Esophagus muscularis mucosa (tissue), 3 donors: ENCODE measurements around the gene ZFAND6.

ENCODE experiments used
- EP300 ChIP-seq: sonication (generic); formaldehyde crosslinking; IDR thresholded peaks from one replicate; pipeline ENCODE4 v1.6.1; 2017; ENCODE audit warnings: antibody characterized with exemption
- TF ChIP-seq, protein P1 (sequence below), 3 experiments: fragments of 200-600 bp in 2 of 3; fragments of 450-650 bp in 1 of 3; sonication (generic) in 2 of 3; IDR thresholded peaks; one replicate each; pipeline ENCODE4 v1.5.1; 2017 to 2019; ENCODE audit warnings: antibody characterized with exemption in 3 of 3, mild to moderate bottlenecking in 2 of 3, moderate library complexity in 1 of 3

DNA sequence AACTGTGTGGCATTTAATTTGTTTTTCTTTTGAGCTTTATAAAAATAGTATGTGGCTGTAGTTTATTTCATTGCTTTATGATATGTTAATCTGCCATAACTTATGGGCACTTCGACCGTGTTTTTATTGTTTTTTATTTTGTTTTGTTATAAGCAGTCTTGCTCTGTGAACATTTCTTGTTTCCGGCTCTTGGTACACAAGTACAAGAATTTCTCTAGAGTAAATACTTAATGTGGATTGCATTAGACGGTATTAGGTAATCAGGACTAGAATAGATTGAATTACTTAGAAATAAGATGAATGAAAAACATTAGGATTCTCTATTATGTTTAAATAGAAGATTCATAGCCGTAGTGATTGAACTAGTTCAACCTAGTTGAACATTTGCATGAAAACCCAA lies 2.1 kb downstream of the ZFAND6 start:
- TF ChIP-seq EP300, result no peak
- TF ChIP-seq, protein P1, sequence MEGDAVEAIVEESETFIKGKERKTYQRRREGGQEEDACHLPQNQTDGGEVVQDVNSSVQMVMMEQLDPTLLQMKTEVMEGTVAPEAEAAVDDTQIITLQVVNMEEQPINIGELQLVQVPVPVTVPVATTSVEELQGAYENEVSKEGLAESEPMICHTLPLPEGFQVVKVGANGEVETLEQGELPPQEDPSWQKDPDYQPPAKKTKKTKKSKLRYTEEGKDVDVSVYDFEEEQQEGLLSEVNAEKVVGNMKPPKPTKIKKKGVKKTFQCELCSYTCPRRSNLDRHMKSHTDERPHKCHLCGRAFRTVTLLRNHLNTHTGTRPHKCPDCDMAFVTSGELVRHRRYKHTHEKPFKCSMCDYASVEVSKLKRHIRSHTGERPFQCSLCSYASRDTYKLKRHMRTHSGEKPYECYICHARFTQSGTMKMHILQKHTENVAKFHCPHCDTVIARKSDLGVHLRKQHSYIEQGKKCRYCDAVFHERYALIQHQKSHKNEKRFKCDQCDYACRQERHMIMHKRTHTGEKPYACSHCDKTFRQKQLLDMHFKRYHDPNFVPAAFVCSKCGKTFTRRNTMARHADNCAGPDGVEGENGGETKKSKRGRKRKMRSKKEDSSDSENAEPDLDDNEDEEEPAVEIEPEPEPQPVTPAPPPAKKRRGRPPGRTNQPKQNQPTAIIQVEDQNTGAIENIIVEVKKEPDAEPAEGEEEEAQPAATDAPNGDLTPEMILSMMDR (IDR thresholded peaks at IDR 0.05), result no peak
